ENCODE results near the gene FOXO1.
A peak's percentile ranks its signal among the peaks of the same experiment; 100 is the strongest.

The FOXO1 gene

GRCh38 chr13:40640845-40641458 is 25.5 kb downstream of the FOXO1 start:
- intact Hi-C loops (cut with DNase I; ENCODE audit: low total_unique reads): no loop called here
- H3K27ac ChIP-seq: no peak overlapping the region

GRCh38 chr13:40640202-40640601 is 26.2 kb downstream of the FOXO1 start:
- H3K27me3 ChIP-seq: no peaks in the 10 kb centered on the region
- DNase-seq: no peak
- peaks cover 0 to 76% (median 46%) of the 10 kb centered on the region in 4 donors for H3K4me1 ChIP-seq
- no peak overlapping the region for H3K4me3 ChIP-seq
- H3K27ac ChIP-seq: peak overlapping the region in 1 of 2 donors; percentile 16
- no peaks in the 10 kb centered on the region for H3K36me3 ChIP-seq
- intact Hi-C loops (cut with DNase I; ENCODE audit: low total_unique reads): no loop called here
- H3K9me3 ChIP-seq: no peaks in the 10 kb centered on the region
- TF ChIP-seq, protein P1, sequence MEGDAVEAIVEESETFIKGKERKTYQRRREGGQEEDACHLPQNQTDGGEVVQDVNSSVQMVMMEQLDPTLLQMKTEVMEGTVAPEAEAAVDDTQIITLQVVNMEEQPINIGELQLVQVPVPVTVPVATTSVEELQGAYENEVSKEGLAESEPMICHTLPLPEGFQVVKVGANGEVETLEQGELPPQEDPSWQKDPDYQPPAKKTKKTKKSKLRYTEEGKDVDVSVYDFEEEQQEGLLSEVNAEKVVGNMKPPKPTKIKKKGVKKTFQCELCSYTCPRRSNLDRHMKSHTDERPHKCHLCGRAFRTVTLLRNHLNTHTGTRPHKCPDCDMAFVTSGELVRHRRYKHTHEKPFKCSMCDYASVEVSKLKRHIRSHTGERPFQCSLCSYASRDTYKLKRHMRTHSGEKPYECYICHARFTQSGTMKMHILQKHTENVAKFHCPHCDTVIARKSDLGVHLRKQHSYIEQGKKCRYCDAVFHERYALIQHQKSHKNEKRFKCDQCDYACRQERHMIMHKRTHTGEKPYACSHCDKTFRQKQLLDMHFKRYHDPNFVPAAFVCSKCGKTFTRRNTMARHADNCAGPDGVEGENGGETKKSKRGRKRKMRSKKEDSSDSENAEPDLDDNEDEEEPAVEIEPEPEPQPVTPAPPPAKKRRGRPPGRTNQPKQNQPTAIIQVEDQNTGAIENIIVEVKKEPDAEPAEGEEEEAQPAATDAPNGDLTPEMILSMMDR (IDR thresholded peaks at IDR 0.05): no peak

More at GRCh38 chr13:40640845-40641458, 25.5 kb downstream of the FOXO1 start:
- H3K9me3 ChIP-seq: no peaks in the 10 kb centered on the region
- H3K4me1 ChIP-seq: peaks cover 0 to 76% (median 51%) of the 10 kb centered on the region in 4 donors
- H3K27me3 ChIP-seq: no peaks in the 10 kb centered on the region
- no peaks in the 10 kb centered on the region for H3K36me3 ChIP-seq
- DNase-seq: no peak
- TF ChIP-seq, protein P1 (IDR thresholded peaks at IDR 0.05): no peak
- H3K4me3 ChIP-seq: no peak overlapping the region

DNA sequence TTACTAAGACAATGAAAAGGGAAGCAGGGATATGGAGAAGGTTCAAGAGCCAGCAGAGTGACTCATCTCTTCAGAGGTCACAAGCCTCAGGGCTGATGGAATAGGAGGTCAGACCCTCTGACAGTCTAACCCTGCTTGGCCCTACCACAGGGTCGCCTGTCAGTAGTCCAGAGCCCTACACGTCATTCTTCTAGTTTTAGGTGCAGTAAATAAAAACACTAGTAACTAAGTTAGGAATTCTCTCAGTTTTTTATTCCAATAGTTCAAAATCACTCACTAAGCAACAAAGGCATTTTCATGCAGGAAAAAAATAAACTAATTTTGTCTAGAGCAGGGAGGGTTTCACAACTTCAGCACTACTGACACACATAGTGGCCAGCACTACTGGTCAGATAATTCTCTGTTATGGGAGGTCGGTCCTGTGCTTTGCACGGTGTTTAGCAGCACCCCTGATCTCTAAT is 27.2 kb downstream of the FOXO1 start:
- intact Hi-C loops (cut with DNase I; ENCODE audit: low total_unique reads): no loop called here
- Histone ChIP-seq H3K4me1 (peaks cover 0 to 75% (median 41%) of the 10 kb centered on the region in 4 donors), H3K9me3 (no peaks in the 10 kb centered on the region), H3K27ac (peak overlapping the region; percentile 16 to 20), H3K27me3 (no peaks in the 10 kb centered on the region), H3K36me3 (no peaks in the 10 kb centered on the region), H3K4me3 (no peak overlapping the region)
- TF ChIP-seq, protein P1 (IDR thresholded peaks at IDR 0.05): no peak
- DNase-seq: peak in 1 of 2 donors; percentile 43

DNA sequence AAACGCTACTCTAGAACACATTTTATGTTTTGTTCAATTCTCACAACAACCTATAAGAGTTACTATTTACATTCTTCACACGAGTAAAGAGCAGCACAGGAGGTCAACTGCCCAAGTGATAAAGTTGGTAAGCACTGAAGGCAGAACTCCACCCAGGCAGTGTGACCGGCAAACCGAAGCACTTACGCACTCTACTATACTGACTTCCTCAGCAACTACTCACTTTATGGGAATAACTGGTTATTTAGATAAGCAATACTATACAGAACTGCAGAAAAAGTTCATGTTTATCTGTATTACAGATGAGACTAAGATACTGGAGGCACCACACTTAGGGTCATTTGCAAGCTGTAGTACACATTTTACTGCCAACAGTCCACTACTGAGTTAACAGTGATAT is 28.8 kb downstream of the FOXO1 start:
- peak overlapping the region in 1 of 2 donors; percentile 16 for H3K27ac ChIP-seq
- TF ChIP-seq, protein P1 (IDR thresholded peaks at IDR 0.05): no peak
- H3K36me3 ChIP-seq: no peaks in the 10 kb centered on the region
- no peaks in the 10 kb centered on the region for H3K9me3 ChIP-seq
- intact Hi-C loops (cut with DNase I; ENCODE audit: low total_unique reads): no loop called here
- no peak for DNase-seq
- peaks cover 0 to 74% (median 39%) of the 10 kb centered on the region in 4 donors for H3K4me1 ChIP-seq
- H3K27me3 ChIP-seq: no peaks in the 10 kb centered on the region
- H3K4me3 ChIP-seq: peak overlapping the region in 1 of 2 donors; percentile 10

DNA sequence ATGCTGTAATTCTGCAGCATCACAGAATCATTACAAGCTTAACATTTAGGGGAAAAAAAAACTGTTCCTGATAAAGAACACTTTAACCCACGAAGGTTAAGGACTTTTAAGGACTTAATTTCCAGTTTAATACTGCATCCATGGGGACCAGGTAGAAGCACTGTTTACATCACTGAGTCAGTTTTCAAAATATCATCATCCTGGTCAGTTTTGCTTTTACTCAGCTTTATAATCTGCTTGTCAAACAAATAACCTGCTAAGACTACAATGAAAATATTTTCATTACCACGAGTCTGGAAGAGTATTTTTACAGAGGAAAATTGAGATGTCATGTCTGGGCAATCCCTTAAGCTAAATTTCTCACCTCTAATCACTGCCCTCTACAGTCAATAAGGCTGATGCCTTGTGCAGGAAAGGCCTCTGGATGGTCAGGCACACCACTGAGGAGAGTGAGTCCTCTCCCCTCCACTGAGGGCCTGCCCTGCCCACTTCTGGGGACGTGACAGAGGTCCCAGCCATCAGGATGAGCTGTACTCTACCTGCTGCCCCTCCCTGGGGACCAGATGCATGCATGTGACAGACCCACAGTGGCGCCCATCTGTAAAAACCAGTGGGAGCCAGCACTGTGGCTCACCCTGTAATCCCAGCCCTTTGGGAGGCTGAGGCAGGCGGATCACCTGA is 31.0 kb downstream of the FOXO1 start:
- Histone ChIP-seq H3K27me3 (no peaks in the 10 kb centered on the region), H3K27ac (no peak overlapping the region), H3K9me3 (no peaks in the 10 kb centered on the region), H3K36me3 (no peaks in the 10 kb centered on the region), H3K4me3 (no peak overlapping the region), H3K4me1 (peaks cover 0 to 71% (median 37%) of the 10 kb centered on the region in 4 donors)
- TF ChIP-seq, protein P1 (IDR thresholded peaks at IDR 0.05): no peak
- no peak for DNase-seq
- intact Hi-C loops (cut with DNase I; ENCODE audit: low total_unique reads): no loop called here

Data from tibial artery (tissue), 4 donors.